Sigmoid colon (tissue), 4 donors: Measurements from ENCODE around the gene ITGA11.

Experiments
- POLR2A ChIP-seq, 2 donors: fragments of 450-650 bp; IDR thresholded peaks; one replicate each; pipeline ENCODE4 v1.6.1; 2016; ENCODE audit warnings: antibody characterized with exemption in 2 of 2, mild to moderate bottlenecking in 2 of 2, moderate library complexity in 2 of 2
- POLR2AphosphoS5 ChIP-seq, 4 donors: sonication (generic); formaldehyde crosslinking; IDR thresholded peaks; one replicate each; pipeline ENCODE4 v1.6.1; 2017; ENCODE audit warnings: antibody characterized with exemption in 4 of 4
- TF ChIP-seq, protein P1 (sequence below), 4 experiments: fragments of 450-650 bp in 3 of 4; fragments of 200-600 bp in 1 of 4; IDR thresholded peaks; one replicate each; pipeline ENCODE4 v1.5.1; 2016 to 2019; ENCODE audit warnings: antibody characterized with exemption in 4 of 4, mild to moderate bottlenecking in 3 of 4, moderate library complexity in 2 of 4

DNA sequence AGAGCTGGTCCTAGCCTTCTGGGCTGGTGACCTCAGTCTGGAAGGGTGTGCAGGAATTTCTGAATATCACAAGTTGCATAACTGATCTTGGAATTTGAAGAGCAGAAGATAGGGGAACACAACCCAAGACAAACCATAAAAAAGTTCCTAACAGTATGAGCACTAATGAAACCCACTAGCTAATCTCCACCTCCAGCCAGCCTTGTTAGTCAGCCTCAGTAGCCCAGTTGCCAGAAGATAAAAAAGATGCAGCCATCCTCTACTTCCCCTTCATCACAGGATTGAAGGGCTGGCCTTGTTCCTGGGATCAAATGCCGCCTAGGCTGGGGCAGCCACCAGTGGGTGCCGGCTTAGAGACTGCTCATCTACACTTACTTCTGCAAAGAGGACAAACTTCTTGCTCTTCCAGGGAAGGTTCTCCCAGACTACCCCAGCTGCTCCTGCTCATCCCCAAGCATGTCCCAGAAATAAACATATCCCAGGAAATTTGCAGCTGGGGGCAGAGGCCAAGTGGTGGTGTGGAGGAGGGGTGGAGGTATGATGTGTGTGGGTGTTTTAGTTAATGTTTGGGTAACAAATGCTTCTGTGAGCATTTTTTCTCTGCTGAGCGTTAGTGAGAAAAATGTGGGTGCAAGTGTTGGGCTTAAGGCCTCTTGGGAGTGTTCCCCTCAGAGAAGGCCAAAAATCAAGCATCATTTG, 9.2 kb upstream of the ITGA11 start:
- TF ChIP-seq, protein P1, sequence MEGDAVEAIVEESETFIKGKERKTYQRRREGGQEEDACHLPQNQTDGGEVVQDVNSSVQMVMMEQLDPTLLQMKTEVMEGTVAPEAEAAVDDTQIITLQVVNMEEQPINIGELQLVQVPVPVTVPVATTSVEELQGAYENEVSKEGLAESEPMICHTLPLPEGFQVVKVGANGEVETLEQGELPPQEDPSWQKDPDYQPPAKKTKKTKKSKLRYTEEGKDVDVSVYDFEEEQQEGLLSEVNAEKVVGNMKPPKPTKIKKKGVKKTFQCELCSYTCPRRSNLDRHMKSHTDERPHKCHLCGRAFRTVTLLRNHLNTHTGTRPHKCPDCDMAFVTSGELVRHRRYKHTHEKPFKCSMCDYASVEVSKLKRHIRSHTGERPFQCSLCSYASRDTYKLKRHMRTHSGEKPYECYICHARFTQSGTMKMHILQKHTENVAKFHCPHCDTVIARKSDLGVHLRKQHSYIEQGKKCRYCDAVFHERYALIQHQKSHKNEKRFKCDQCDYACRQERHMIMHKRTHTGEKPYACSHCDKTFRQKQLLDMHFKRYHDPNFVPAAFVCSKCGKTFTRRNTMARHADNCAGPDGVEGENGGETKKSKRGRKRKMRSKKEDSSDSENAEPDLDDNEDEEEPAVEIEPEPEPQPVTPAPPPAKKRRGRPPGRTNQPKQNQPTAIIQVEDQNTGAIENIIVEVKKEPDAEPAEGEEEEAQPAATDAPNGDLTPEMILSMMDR (IDR thresholded peaks at IDR 0.05): no peak
- TF ChIP-seq POLR2A (IDR thresholded peaks at IDR 0.05): no peak
- TF ChIP-seq POLR2AphosphoS5 (IDR thresholded peaks at IDR 0.05): no peak
